Spleen (tissue), 3 donors: ENCODE data around the gene PLXNC1.

Experiments used
- POLR2A ChIP-seq, 3 donors: fragments of 450-650 bp; IDR thresholded peaks; one replicate each; pipeline ENCODE4 v1.5.1; 2017; ENCODE audit warnings: antibody characterized with exemption in 3 of 3, mild to moderate bottlenecking in 1 of 3
- POLR2AphosphoS5 ChIP-seq, 3 donors: sonication (generic); formaldehyde crosslinking; IDR thresholded peaks; one replicate each; pipeline ENCODE4 v1.5.1; 2017; ENCODE audit warnings: antibody characterized with exemption in 3 of 3

- TF ChIP-seq POLR2A (IDR thresholded peaks at IDR 0.05): no peak
- no peak for TF ChIP-seq POLR2AphosphoS5 (IDR thresholded peaks at IDR 0.05)
Observed at GRCh38 chr12:94254270-94254669, 105.9 kb downstream of the PLXNC1 start.
